GM12865 (cell line): Measurements from ENCODE around the gene PTPRN2.

ENCODE experiments used
- DNase-seq: peaks from one replicate; pipeline ENCODE4 v3.0.0; 2010; ENCODE audit warnings: low read depth
- H3K4me3 ChIP-seq: 2 replicates; pipeline ENCODE4 v1.5.1; 2011; ENCODE audit warnings: mild to moderate bottlenecking, low read depth, low read length, control low read depth
- TF ChIP-seq, protein P1 (sequence below): IDR thresholded peaks from 2 replicates; pipeline ENCODE4 v1.5.1; 2011; ENCODE audit warnings: low read length, control low read depth, low read depth, inconsistent platforms; ENCODE audit not compliant: insufficient read depth; ENCODE audit errors: missing control alignments

The PTPRN2 gene

GRCh38 chr7:158094671-158095226, 492.9 kb downstream of the PTPRN2 start:
- TF ChIP-seq, protein P1, sequence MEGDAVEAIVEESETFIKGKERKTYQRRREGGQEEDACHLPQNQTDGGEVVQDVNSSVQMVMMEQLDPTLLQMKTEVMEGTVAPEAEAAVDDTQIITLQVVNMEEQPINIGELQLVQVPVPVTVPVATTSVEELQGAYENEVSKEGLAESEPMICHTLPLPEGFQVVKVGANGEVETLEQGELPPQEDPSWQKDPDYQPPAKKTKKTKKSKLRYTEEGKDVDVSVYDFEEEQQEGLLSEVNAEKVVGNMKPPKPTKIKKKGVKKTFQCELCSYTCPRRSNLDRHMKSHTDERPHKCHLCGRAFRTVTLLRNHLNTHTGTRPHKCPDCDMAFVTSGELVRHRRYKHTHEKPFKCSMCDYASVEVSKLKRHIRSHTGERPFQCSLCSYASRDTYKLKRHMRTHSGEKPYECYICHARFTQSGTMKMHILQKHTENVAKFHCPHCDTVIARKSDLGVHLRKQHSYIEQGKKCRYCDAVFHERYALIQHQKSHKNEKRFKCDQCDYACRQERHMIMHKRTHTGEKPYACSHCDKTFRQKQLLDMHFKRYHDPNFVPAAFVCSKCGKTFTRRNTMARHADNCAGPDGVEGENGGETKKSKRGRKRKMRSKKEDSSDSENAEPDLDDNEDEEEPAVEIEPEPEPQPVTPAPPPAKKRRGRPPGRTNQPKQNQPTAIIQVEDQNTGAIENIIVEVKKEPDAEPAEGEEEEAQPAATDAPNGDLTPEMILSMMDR, result no peak
- DNase-seq, result no peak
- H3K4me3 ChIP-seq, result no peak overlapping the region

DNA sequence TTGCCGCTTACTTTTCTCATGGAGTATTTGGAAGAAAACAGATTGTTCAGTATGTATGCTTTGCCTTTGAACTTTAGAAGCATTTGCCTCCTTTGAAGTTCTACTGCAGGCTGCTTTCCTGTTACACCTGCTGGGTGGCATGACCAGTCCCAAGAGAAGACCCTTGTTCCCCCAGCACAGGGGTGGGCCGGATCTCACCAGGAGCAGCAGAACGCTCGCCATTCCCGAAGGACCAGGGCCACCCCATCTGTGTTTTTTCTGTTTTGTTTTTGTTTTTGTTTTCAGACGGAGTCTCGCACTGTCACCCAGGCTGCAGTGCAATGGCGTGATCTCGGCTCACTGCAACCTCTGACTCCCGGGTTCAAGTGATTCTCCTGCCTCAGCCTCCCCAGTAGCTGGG, 493.6 kb downstream of the PTPRN2 start:
- TF ChIP-seq, protein P1, result no peak

DNA sequence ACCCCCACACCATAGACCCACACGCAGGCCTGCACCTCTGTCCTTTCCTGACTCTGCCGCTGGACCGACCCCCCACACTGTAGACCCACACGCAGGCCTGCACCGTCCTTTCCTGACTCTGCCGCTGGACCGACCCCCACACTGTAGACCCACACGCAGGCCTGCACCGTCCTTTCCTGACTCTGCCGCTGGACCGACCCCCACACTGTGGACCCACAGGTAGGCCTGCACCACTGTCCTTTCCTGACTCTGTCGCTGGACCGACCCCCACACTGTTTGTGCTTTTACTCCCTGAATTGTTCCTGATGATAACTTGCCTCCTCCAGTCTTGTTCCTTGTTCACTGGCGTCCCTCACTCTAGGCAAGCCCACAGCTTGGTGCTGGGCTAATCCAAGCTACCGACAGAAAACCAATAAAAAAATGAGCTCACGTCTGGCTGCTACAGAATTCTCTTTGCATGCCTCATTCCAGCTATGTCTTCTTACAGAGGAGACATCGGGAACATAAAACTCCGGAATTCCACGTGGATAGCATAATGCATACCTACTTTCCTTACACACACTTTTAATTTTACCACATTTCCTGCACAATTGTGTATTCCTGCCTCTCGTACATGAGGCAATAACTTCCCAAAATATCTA, 494.3 kb downstream of the PTPRN2 start:
- H3K4me3 ChIP-seq, result no peak overlapping the region
- no peak for DNase-seq
- TF ChIP-seq, protein P1, result no peak

More for the DNA sequence above, 493.6 kb downstream of the PTPRN2 start:
- no peak overlapping the region for H3K4me3 ChIP-seq
- no peak for DNase-seq

GRCh38 chr7:158087196-158087595, 500.4 kb downstream of the PTPRN2 start:
- no peak for DNase-seq
- TF ChIP-seq, protein P1, result no peak

GRCh38 chr7:158085741-158086695, 501.6 kb downstream of the PTPRN2 start:
- no peak for DNase-seq

More at GRCh38 chr7:158087196-158087595, 500.4 kb downstream of the PTPRN2 start:
- H3K4me3 ChIP-seq, result no peak overlapping the region

GRCh38 chr7:158084555-158084954, 503.1 kb downstream of the PTPRN2 start:
- H3K4me3 ChIP-seq, result no peak overlapping the region
- TF ChIP-seq, protein P1, result no peak
- DNase-seq, result no peak

More at GRCh38 chr7:158085741-158086695, 501.6 kb downstream of the PTPRN2 start:
- no peak overlapping the region for H3K4me3 ChIP-seq
- TF ChIP-seq, protein P1, result no peak
